ENCODE data around the gene RELN.
"Not testable (repeated sequence)": the region's sequence is repeated elsewhere in the genome, so short reads cannot be mapped to it uniquely, and the experiment has no call there.

Gene RELN

DNA sequence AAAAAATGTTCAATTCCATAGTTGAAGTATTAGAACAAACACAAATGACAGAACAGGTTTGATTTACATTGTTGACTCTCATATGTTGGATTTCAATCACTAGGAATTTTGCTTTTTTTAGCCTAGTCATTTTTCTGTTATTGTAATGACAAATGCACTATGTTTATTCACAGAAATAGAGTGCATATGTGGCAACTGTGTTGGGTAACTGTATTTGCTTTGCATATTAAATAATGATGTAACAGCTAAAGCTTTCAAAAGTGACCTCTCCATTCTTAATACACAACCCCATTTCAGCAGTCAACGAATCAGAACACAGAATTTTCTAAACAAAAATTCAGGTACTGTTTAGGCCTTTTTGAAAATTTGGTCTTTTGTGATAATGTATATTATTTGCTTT, 489.5 kb downstream of the RELN start:
- POLR2A ChIA-PET (ENCODE audit: low non-redundant PET), result no interaction called here
- TF ChIP-seq, protein P1, sequence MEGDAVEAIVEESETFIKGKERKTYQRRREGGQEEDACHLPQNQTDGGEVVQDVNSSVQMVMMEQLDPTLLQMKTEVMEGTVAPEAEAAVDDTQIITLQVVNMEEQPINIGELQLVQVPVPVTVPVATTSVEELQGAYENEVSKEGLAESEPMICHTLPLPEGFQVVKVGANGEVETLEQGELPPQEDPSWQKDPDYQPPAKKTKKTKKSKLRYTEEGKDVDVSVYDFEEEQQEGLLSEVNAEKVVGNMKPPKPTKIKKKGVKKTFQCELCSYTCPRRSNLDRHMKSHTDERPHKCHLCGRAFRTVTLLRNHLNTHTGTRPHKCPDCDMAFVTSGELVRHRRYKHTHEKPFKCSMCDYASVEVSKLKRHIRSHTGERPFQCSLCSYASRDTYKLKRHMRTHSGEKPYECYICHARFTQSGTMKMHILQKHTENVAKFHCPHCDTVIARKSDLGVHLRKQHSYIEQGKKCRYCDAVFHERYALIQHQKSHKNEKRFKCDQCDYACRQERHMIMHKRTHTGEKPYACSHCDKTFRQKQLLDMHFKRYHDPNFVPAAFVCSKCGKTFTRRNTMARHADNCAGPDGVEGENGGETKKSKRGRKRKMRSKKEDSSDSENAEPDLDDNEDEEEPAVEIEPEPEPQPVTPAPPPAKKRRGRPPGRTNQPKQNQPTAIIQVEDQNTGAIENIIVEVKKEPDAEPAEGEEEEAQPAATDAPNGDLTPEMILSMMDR (conservative IDR thresholded peaks at IDR 0.05; ENCODE audit: low read depth), result no peak
- H3K27ac ChIP-seq, result no peak overlapping the region
- no peak for DNase-seq (ENCODE audit: low spot score)
- CTCF ChIA-PET, result no interaction called here

DNA sequence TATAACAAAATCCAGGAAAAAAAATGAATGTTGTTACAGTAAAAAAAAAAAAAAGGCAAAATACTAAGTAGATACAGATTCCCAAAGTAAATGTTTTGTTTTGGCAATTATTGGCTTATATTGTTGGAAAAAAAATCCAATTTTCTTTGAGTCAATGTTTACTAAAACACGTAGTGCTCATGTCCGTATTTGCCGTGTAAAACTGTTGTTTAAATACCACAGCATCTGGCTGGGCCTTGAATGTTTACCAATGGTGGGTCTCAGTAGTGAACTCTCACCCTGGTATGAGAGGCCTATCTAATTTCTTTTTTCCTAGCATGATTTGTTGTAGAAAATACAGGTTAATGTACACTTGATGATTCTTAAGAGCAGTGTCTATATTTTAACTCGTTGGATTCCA, 502.0 kb downstream of the RELN start:
- TF ChIP-seq, protein P1 (conservative IDR thresholded peaks at IDR 0.05; ENCODE audit: low read depth), result no peak
- H3K27ac ChIP-seq, result no peak overlapping the region
- ChIA-PET CTCF (no interaction called here), POLR2A (ENCODE audit: low non-redundant PET) (no interaction called here)
- no peak for DNase-seq (ENCODE audit: low spot score)

DNA sequence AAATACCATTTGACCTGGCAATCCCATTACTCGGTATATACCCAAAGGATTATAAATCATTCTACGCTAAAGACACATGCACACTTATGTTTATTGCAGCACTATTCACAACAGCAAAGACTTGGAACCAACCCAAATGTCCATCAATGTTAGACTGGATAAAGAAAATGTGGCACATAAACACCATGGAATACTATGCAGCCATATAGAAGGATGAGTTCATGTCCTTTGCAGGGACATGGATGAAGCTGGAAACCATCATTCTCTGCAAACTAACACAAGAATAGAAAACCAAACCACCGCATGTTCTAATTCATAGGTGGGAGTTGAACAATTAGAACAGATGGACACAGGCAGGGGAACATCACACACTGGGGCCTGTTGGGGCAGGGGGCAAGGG, 502.6 kb downstream of the RELN start:
- DNase-seq (ENCODE audit: low spot score); CTCF ChIA-PET; POLR2A ChIA-PET (ENCODE audit: low non-redundant PET); H3K27ac ChIP-seq: not testable (repeated sequence)

DNA sequence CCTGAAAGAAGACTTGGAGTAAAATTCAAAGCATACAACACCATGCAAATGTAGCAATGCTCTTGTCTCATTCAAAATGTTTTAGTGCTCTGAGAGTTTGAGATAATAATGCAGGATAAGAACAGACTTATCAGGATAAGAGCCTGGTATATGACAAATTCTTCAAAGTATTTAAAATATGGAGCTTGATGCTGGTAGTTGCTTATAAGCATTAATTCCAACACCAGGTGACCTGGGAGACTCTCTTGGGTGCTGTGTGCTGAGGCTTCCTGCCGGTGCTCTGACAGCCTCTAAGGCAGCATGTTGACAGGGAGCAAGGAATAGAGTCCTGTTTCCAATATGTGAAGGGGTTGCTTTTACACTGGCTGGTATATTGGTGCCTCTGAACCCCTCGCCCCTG, 508.7 kb downstream of the RELN start:
- no peak for DNase-seq (ENCODE audit: low spot score)
- TF ChIP-seq, protein P1 (conservative IDR thresholded peaks at IDR 0.05; ENCODE audit: low read depth), result no peak
- ChIA-PET POLR2A (ENCODE audit: low non-redundant PET) (no interaction called here), CTCF (no interaction called here)
- no peak overlapping the region for H3K27ac ChIP-seq

DNA sequence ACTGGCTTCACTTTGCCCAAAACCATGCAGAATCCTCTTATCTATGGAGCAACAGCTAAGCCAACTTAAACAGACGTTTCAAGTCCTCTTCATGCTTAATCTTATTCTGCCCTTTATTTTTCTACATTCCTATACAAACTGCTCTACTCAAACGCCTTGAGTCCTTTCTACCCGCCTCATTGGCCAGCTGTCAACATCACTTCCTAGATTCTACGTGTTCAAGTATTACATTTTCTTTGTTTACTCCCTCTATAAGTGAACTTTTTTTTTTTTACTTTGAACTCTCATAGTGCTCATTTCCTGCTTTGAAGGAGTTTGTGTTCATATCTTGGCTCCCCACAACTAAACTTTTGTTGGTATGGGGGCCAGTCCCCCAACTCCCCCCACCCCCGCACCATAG, 514.5 kb downstream of the RELN start:
- TF ChIP-seq, protein P1 (conservative IDR thresholded peaks at IDR 0.05; ENCODE audit: low read depth), result no peak
- no peak for DNase-seq (ENCODE audit: low spot score)
- POLR2A ChIA-PET (ENCODE audit: low non-redundant PET), result no interaction called here
- CTCF ChIA-PET, result no interaction called here
- H3K27ac ChIP-seq, result no peak overlapping the region

DNA sequence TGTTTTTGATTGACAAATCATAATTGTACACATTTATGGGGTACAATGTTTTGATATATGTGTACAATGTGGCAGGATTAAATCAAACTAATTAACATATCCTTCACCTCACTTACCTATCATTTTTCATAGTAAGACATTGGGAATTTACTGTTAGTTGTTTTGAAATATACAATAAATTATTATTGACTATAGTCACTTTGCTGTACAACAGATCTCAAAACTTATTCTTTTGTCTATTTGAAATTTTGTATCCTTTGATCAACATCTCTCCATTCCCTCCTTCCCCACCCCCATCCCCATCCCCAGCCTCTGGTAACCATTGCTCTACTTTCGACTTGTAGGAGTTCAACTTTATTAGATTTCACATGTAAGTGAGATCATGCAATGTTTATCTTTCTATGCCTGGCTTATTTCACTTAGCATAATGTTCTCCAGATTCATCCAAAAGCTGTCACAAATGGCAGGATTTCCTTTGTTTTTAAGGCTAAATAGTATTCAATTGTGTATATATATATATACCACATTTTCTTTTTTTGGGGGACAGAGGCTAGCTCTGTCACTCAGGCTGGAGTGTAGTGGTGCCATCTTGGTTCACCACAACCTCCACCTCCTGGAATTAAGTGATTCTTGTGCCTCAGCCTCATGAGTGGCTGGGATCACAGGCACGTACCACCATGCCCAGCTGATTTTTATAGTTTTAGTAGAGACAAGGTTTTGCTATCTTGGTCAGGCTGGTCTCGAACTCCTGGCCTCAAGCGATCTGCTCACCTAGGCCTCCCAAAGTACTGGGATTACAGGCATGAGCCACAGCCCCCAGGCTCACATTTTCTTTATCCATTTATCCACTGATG, 520.1 kb downstream of the RELN start:
- TF ChIP-seq, protein P1 (conservative IDR thresholded peaks at IDR 0.05; ENCODE audit: low read depth), result no peak
- H3K27ac ChIP-seq, result no peak overlapping the region
- ChIA-PET POLR2A (ENCODE audit: low non-redundant PET) (no interaction called here), CTCF (no interaction called here)
- no peak for DNase-seq (ENCODE audit: low spot score)

DNA sequence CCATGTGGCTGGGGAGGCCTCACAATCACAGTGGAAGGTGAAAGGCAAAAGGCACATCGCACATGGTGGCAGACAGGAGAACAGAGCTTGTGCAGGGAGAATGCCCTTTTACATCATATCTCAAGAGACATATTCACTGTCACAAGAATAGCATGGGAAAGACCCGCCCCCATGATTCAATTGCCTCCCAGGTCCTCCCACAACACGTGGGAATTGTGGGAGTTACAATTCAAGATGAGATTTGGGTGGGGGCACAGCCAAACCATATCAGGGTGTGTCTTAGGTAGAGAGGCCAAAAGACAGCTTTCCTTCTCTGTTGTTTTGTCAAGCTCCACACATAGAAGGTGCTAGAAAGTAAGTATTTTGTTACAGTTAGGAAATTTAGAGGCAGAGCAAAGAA, 522.6 kb downstream of the RELN start:
- no peak for DNase-seq (ENCODE audit: low spot score)
- ChIA-PET CTCF (interaction anchor here (0.5 kb wide), 1 partner anchor 65 kb away, joined by 5 read pairs; no protein-coding TSS in a partner anchor), POLR2A (ENCODE audit: low non-redundant PET) (no interaction called here)
- TF ChIP-seq, protein P1 (conservative IDR thresholded peaks at IDR 0.05; ENCODE audit: low read depth), result no peak
- H3K27ac ChIP-seq, result no peak overlapping the region

All from RWPE1 (cell line).